HEK293T (cell line): Measurements from ENCODE around the gene DTYMK.
"Not testable (repeated sequence)": the region's sequence is repeated elsewhere in the genome, so short reads cannot be mapped to it uniquely, and the experiment has no call there.

Experiments
- CTCF ChIA-PET: fragments of 350-600 bp; formaldehyde crosslinking; extraction: SDS; loops from one replicate; lab custom pipeline; 2021; ENCODE audit warnings: antibody characterized with exemption, inconsistent platforms; lab: Yijun Ruan, JAX
- POLR2A ChIA-PET: fragments of 350-600 bp; formaldehyde crosslinking; extraction: SDS; loops from one replicate; lab custom pipeline; 2020; ENCODE audit warnings: antibody characterized with exemption, inconsistent platforms; lab: Yijun Ruan, JAX
- DNase-seq: peaks from one replicate; pipeline ENCODE4 v3.0.0; 2012; ENCODE audit warnings: mixed read lengths; ENCODE audit errors: extremely low spot score
- ARNT ChIP-seq: fragments of 450-650 bp; IDR thresholded peaks from 2 replicates; pipeline ENCODE4 v1.6.1; 2017; ENCODE audit warnings: mild to moderate bottlenecking
- BHLHE40 ChIP-seq: fragments of 450-650 bp; IDR thresholded peaks from 2 replicates; pipeline ENCODE4 v1.6.1; 2016; ENCODE audit warnings: mild to moderate bottlenecking, moderate library complexity, borderline replicate concordance
- CTBP1 ChIP-seq: fragments of 450-650 bp; IDR thresholded peaks from 2 replicates; pipeline ENCODE4 v1.6.1; 2016; ENCODE audit warnings: borderline replicate concordance
- ELF4 ChIP-seq: fragments of 450-650 bp; IDR thresholded peaks from 2 replicates; pipeline ENCODE4 v1.6.1; 2017; ENCODE audit warnings: antibody characterized with exemption
- FOXA1 ChIP-seq: fragments of 450-650 bp; IDR thresholded peaks from 2 replicates; pipeline ENCODE4 v1.6.1; 2016; ENCODE audit warnings: mild to moderate bottlenecking
- FOXK2 ChIP-seq: fragments of 450-650 bp; IDR thresholded peaks from 2 replicates; pipeline ENCODE4 v1.6.1; 2016; ENCODE audit warnings: mild to moderate bottlenecking
- FOXM1 ChIP-seq: fragments of 450-650 bp; IDR thresholded peaks from 2 replicates; pipeline ENCODE4 v1.6.1; 2017; ENCODE audit warnings: mild to moderate bottlenecking, borderline replicate concordance
- HDGF ChIP-seq: fragments of 450-650 bp; IDR thresholded peaks from 2 replicates; pipeline ENCODE4 v1.6.1; 2017; ENCODE audit warnings: antibody characterized with exemption, borderline replicate concordance
- L3MBTL2 ChIP-seq: fragments of 450-650 bp; conservative IDR thresholded peaks from 2 replicates; pipeline ENCODE4 v1.6.1; 2016; ENCODE audit warnings: mild to moderate bottlenecking
- LEF1 ChIP-seq: fragments of 450-650 bp; IDR thresholded peaks from 2 replicates; pipeline ENCODE4 v1.6.1; 2017; ENCODE audit warnings: mild to moderate bottlenecking, borderline replicate concordance
- NFRKB ChIP-seq: fragments of 450-650 bp; IDR thresholded peaks from 2 replicates; pipeline ENCODE4 v1.6.1; 2016; ENCODE audit warnings: mild to moderate bottlenecking, moderate library complexity
- PKNOX1 ChIP-seq: fragments of 450-650 bp; IDR thresholded peaks from 2 replicates; pipeline ENCODE4 v1.6.1; 2016
- SP1 ChIP-seq: fragments of 450-650 bp; IDR thresholded peaks from 2 replicates; pipeline ENCODE4 v1.6.1; 2017
- SUZ12 ChIP-seq: fragments of 450-650 bp; IDR thresholded peaks from 2 replicates; pipeline ENCODE4 v1.6.1; 2016; ENCODE audit warnings: mild to moderate bottlenecking
- TARDBP ChIP-seq: fragments of 450-650 bp; IDR thresholded peaks from 2 replicates; pipeline ENCODE4 v1.6.1; 2016
- ZNF384 ChIP-seq: fragments of 450-650 bp; IDR thresholded peaks from 2 replicates; pipeline ENCODE4 v1.6.1; 2016

DTYMK gene

DNA sequence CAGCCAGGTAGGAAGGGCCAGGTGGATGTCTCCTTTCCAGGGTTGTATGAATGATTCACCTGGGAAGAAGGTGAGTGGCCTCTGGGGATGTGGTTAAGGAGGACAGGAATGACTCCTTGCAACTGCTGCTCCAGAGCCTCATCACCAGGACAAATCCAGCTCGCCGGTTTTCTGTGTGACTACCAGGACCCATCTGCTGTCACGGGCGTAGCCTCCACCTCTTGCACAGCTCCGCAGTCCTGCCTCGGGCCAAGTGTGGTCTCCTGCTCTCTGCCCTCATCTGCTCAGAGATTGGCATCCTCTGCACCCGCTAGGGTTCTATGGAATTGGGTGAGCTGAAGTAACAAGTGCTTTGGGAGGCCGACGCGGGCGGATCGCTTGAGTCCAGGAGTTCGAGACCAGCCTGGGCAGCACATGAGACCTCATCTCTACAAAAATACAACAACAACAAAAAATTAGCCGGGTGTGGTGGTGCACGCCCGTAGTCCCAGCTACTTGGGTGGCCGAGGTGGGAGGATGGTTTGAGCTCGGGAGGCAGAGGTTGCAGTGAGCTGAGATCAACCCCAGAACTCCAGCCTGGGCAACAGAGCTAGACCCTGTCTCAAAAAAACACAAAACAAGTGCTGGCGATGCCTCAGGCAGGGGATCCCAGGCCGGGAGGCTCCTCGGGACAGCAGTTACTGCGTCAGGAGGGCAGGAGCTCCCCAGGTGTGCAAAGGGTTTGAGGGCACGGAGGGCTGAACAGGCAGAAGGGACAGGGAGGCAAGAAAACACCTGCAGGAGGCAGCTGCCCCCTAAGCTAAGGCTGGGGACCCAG, 47.0 kb upstream of the DTYMK start:
- no peak for DNase-seq
- CTCF ChIA-PET: interaction anchor here (0.6 to 0.7 kb wide), 2 partner anchors 42 to 149 kb away, joined by 3 read pairs; no protein-coding TSS in a partner anchor
- no peak for TF ChIP-seq HDGF
- TF ChIP-seq SP1: no peak
- TF ChIP-seq NFRKB: no peak
- no peak for TF ChIP-seq FOXA1
- no peak for TF ChIP-seq L3MBTL2
- POLR2A ChIA-PET: interaction anchor here (0.8 to 2.0 kb wide), 4 partner anchors 26 to 47 kb away, joined by 3 to 10 read pairs (median 4); partner anchors contain the start of genes DTYMK and ING5

- CTCF ChIA-PET: interaction anchor here (0.6 kb wide), 1 partner anchor 150 kb away, joined by 3 read pairs; no protein-coding TSS in a partner anchor
- POLR2A ChIA-PET: interaction anchor here (1.5 kb wide), 1 partner anchor 31 kb away, joined by 4 read pairs; the partner anchor contains the start of gene ING5
- not testable (repeated sequence) for DNase-seq
Measured at GRCh38 chr2:241732513-241733186, 46.0 kb upstream of the DTYMK start.

- TF ChIP-seq FOXM1 (no peak), SUZ12 (no peak), L3MBTL2 (no peak), CTBP1 (no peak), FOXA1 (no peak), SP1 (no peak), HDGF (no peak), LEF1 (no peak), ARNT (no peak), FOXK2 (no peak), TARDBP (no peak), ZNF384 (no peak), ELF4 (no peak), NFRKB (no peak)
- CTCF ChIA-PET: no interaction called here
- POLR2A ChIA-PET: interaction anchor here (1.1 to 1.5 kb wide), 3 partner anchors 24 to 44 kb away, joined by 3 to 4 read pairs (median 4); partner anchors contain the start of genes DTYMK and ING5
- DNase-seq: no peak
Measured at GRCh38 chr2:241730671-241731293, 44.2 kb upstream of the DTYMK start.

DNA sequence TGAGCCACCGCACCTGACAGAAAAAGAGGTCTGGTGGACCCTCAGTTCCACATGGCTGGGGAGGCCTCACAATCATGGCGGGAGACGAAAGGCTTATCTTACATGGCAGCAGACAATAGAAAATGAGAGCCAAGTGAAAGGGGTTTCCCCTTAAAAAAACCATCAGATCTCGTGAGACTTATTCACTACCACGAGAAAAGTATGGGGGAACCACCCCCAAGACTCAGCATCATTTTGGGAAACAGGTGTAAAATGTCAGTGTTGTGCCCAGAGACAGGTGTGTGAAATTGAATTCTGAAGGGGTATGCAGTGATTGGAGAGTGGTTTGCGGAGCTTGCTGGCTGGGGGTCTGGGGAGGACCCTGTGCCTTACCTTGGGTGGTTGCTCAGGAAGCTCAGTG, 43.3 kb upstream of the DTYMK start:
- no peak for DNase-seq
- ChIA-PET CTCF (no interaction called here), POLR2A (no interaction called here)
- TF ChIP-seq BHLHE40 (no peak), FOXK2 (no peak), ZNF384 (no peak), CTBP1 (no peak), SP1 (no peak), ARNT (no peak), PKNOX1 (no peak), ELF4 (no peak), LEF1 (no peak), TARDBP (no peak), NFRKB (no peak), L3MBTL2 (no peak), FOXA1 (no peak), HDGF (no peak), FOXM1 (no peak), SUZ12 (no peak)

DNA sequence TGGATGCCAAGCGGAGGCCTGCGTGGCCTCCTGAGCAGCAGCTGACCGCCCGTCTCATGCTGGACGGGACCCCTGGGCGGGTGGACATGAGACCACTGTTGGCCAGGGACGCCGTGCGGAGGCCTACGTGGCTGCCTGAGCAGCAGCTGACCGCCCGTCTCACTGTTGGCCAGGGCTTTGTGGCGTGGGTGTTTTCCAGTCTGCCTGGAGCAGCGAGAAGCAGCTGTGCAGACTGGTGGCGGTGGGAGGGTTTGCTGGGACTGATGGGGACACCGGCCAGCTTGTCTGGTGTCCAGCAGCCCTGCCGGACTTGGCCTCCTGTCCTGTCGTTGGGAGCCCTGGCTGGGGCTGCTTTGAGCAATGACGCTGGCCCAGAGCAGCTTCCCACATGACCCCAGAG, 42.0 kb upstream of the DTYMK start:
- CTCF ChIA-PET: no interaction called here
- no peak for DNase-seq
- no peak for TF ChIP-seq LEF1
- no peak for TF ChIP-seq HDGF
- TF ChIP-seq NFRKB: no peak
- POLR2A ChIA-PET: interaction anchor here (1.7 kb wide), 1 partner anchor 27 kb away, joined by 3 read pairs; no protein-coding TSS in a partner anchor

DNA sequence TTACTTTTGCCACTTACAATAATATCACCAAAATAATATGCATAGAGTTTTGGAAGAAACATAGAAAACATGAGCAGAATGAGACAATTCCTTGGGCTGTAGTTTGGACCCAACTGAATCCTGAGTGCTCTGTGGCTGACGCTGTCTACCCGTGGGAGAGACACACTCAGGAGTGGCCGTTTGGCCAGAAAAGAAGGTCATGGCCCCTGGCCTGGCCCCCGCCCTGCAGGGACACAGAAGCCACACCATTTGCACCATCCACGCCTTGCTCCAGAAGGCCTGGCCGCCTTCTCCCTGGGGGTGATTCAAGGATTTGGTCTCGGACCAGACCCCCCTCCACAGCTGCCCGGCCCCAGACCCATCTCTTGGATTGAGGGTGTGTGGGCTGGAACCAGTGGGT, 41.4 kb upstream of the DTYMK start:
- POLR2A ChIA-PET: interaction anchor here (1.7 kb wide), 1 partner anchor 27 kb away, joined by 3 read pairs; no protein-coding TSS in a partner anchor
- no peak for TF ChIP-seq HDGF
- CTCF ChIA-PET: interaction anchor here (0.5 kb wide), 1 partner anchor 97 kb away, joined by 3 read pairs; no protein-coding TSS in a partner anchor
- no peak for DNase-seq

DNA sequence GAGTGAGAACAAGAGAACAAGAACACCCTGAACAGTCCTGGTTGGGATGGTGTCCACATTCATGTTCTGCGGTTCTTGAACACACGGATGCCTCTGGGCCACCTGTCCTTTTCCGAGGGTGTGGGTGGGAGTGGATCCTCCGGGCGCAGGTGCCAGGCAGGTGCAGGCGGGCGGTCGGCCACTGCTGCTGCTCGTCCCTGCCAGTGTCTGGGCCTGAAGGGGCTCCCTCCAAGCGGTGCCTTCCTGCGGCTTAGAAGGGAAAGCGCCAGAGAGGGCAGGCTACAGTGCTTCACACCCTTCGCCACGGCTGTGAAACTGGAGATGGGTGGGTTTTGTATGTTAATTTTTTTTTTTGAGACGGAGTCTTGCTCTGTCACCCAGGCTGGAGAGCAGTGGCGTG, 39.8 kb upstream of the DTYMK start:
- TF ChIP-seq NFRKB: no peak
- no peak for TF ChIP-seq FOXM1
- no peak for DNase-seq
- ChIA-PET CTCF (no interaction called here), POLR2A (interaction anchor here (1.3 kb wide), 1 partner anchor 25 kb away, joined by 4 read pairs; the partner anchor contains the start of gene ING5)
